ENCODE data around the gene SCARB1.

Gene SCARB1

GRCh38 chr12:124783087-124783486 is 80.6 kb downstream of the SCARB1 start:
- no peaks in the 10 kb centered on the region for H3K27me3 ChIP-seq (ENCODE audit: insufficient read depth, low read length)
- H3K79me1 ChIP-seq (ENCODE audit: low read length), result no peaks in the 10 kb centered on the region
- no peak overlapping the region for H3K18ac ChIP-seq (ENCODE audit: low read length)
- peaks cover 0 to 5% of the 10 kb centered on the region in 2 experiments for H3K36me3 ChIP-seq (ENCODE audit: control insufficient read depth in 1 of 2, insufficient read depth in 2 of 2, low read length in 2 of 2)
- H3K4me2 ChIP-seq (ENCODE audit: low read length), result no peak overlapping the region
- H3K27ac ChIP-seq (ENCODE audit: low read depth, low read length), result no peak overlapping the region
- no peak overlapping the region for H3K23ac ChIP-seq (ENCODE audit: low read length)
- H2AFZ ChIP-seq (ENCODE audit: insufficient read depth, low read length, poor library complexity), result no peak overlapping the region
- H2BK5ac ChIP-seq (ENCODE audit: low read depth, low read length, poor library complexity), result no peak overlapping the region
- no peak for DNase-seq
- WGBS (ENCODE audit: extremely low coverage, insufficient coverage, insufficient read length), result no CpG with 5 or more reads among the region's 5 CpGs
- peaks cover 0 to 2% of the 10 kb centered on the region in 2 experiments for H3K4me1 ChIP-seq (ENCODE audit: control insufficient read depth in 1 of 2, insufficient read depth in 2 of 2, low read length in 2 of 2)
- H3K9me3 ChIP-seq (ENCODE audit: insufficient read depth, low read depth, low read length), result no peaks in the 10 kb centered on the region
- no peak overlapping the region for H2BK120ac ChIP-seq (ENCODE audit: insufficient read depth, low read length, poor library complexity)
- no peak overlapping the region for H3K4ac ChIP-seq (ENCODE audit: low read depth, low read length)
- H2BK12ac ChIP-seq (ENCODE audit: low read length), result no peak overlapping the region
- H3K4me3 ChIP-seq (ENCODE audit: low read depth, low read length), result no peak overlapping the region
- no peak overlapping the region for H4K8ac ChIP-seq (ENCODE audit: low read depth, low read length)
- H3K79me2 ChIP-seq (ENCODE audit: control insufficient read depth, insufficient read depth, low read length, poor library complexity), result no peaks in the 10 kb centered on the region
- H4K12ac ChIP-seq (ENCODE audit: low read depth, low read length), result no peak overlapping the region
- H2AK5ac ChIP-seq (ENCODE audit: low read length), result no peak overlapping the region
- no peak overlapping the region for H3K14ac ChIP-seq (ENCODE audit: low read length)
- no peak overlapping the region for H3K9ac ChIP-seq (ENCODE audit: low read length)
- no peak overlapping the region for H4K91ac ChIP-seq (ENCODE audit: low read depth, low read length)

- peaks cover 0 to 2% of the 10 kb centered on the region in 2 experiments for H3K4me1 ChIP-seq (ENCODE audit: control insufficient read depth in 1 of 2, insufficient read depth in 2 of 2, low read length in 2 of 2)
- no peak overlapping the region for H2BK5ac ChIP-seq (ENCODE audit: low read depth, low read length, poor library complexity)
- no peak overlapping the region for H3K4me3 ChIP-seq (ENCODE audit: low read depth, low read length)
- H3K18ac ChIP-seq (ENCODE audit: low read length), result no peak overlapping the region
- H4K91ac ChIP-seq (ENCODE audit: low read depth, low read length), result no peak overlapping the region
- H3K27ac ChIP-seq (ENCODE audit: low read depth, low read length), result no peak overlapping the region
- H3K79me1 ChIP-seq (ENCODE audit: low read length), result no peaks in the 10 kb centered on the region
- H4K12ac ChIP-seq (ENCODE audit: low read depth, low read length), result no peak overlapping the region
- no peaks in the 10 kb centered on the region for H3K9me3 ChIP-seq (ENCODE audit: insufficient read depth, low read depth, low read length)
- no peak overlapping the region for H2BK12ac ChIP-seq (ENCODE audit: low read length)
- H3K79me2 ChIP-seq (ENCODE audit: control insufficient read depth, insufficient read depth, low read length, poor library complexity), result no peaks in the 10 kb centered on the region
- no peak overlapping the region for H2BK120ac ChIP-seq (ENCODE audit: insufficient read depth, low read length, poor library complexity)
- H2AK5ac ChIP-seq (ENCODE audit: low read length), result no peak overlapping the region
- no peaks in the 10 kb centered on the region for H3K27me3 ChIP-seq (ENCODE audit: insufficient read depth, low read length)
- H3K4me2 ChIP-seq (ENCODE audit: low read length), result no peak overlapping the region
- H4K8ac ChIP-seq (ENCODE audit: low read depth, low read length), result no peak overlapping the region
- H3K23ac ChIP-seq (ENCODE audit: low read length), result no peak overlapping the region
- H3K9ac ChIP-seq (ENCODE audit: low read length), result no peak overlapping the region
- H2AFZ ChIP-seq (ENCODE audit: insufficient read depth, low read length, poor library complexity), result no peak overlapping the region
- no CpG with 5 or more reads among the region's 2 CpGs for WGBS (ENCODE audit: extremely low coverage, insufficient coverage, insufficient read length)
- no peak overlapping the region for H3K14ac ChIP-seq (ENCODE audit: low read length)
- no peak overlapping the region for H3K4ac ChIP-seq (ENCODE audit: low read depth, low read length)
- peaks cover 0 to 5% of the 10 kb centered on the region in 2 experiments for H3K36me3 ChIP-seq (ENCODE audit: control insufficient read depth in 1 of 2, insufficient read depth in 2 of 2, low read length in 2 of 2)
- DNase-seq, result no peak
These were observed 81.5 kb downstream of the SCARB1 start for GRCh38 chr12:124782132-124782531.

GRCh38 chr12:124780752-124781685 is 82.6 kb downstream of the SCARB1 start:
- Histone ChIP-seq H3K14ac (ENCODE audit: low read length) (no peak overlapping the region), H4K91ac (ENCODE audit: low read depth, low read length) (no peak overlapping the region), H2AFZ (ENCODE audit: insufficient read depth, low read length, poor library complexity) (no peak overlapping the region), H2BK5ac (ENCODE audit: low read depth, low read length, poor library complexity) (no peak overlapping the region), H2AK5ac (ENCODE audit: low read length) (no peak overlapping the region), H4K12ac (ENCODE audit: low read depth, low read length) (no peak overlapping the region), H2BK120ac (ENCODE audit: insufficient read depth, low read length, poor library complexity) (no peak overlapping the region), H3K27ac (ENCODE audit: low read depth, low read length) (no peak overlapping the region), H3K4me3 (ENCODE audit: low read depth, low read length) (no peak overlapping the region), H4K8ac (ENCODE audit: low read depth, low read length) (no peak overlapping the region), H3K23ac (ENCODE audit: low read length) (no peak overlapping the region), H3K9me3 (ENCODE audit: insufficient read depth, low read depth, low read length) (no peaks in the 10 kb centered on the region), H3K4me1 (ENCODE audit: control insufficient read depth in 1 of 2, insufficient read depth in 2 of 2, low read length in 2 of 2) (peaks cover 0 to 2% of the 10 kb centered on the region in 2 experiments), H3K4me2 (ENCODE audit: low read length) (no peak overlapping the region), H3K36me3 (ENCODE audit: control insufficient read depth in 1 of 2, insufficient read depth in 2 of 2, low read length in 2 of 2) (peaks cover 0 to 3% of the 10 kb centered on the region in 2 experiments), H3K9ac (ENCODE audit: low read length) (no peak overlapping the region), H3K79me2 (ENCODE audit: control insufficient read depth, insufficient read depth, low read length, poor library complexity) (no peaks in the 10 kb centered on the region), H3K79me1 (ENCODE audit: low read length) (no peaks in the 10 kb centered on the region), H3K18ac (ENCODE audit: low read length) (no peak overlapping the region), H3K4ac (ENCODE audit: low read depth, low read length) (no peak overlapping the region), H3K27me3 (ENCODE audit: insufficient read depth, low read length) (no peaks in the 10 kb centered on the region), H2BK12ac (ENCODE audit: low read length) (no peak overlapping the region)
- no CpG with 5 or more reads among the region's 16 CpGs for WGBS (ENCODE audit: extremely low coverage, insufficient coverage, insufficient read length)
- no peak for DNase-seq

GRCh38 chr12:124780336-124780735 is 83.3 kb downstream of the SCARB1 start:
- H3K18ac ChIP-seq (ENCODE audit: low read length), result no peak overlapping the region
- no peak overlapping the region for H2BK120ac ChIP-seq (ENCODE audit: insufficient read depth, low read length, poor library complexity)
- no peaks in the 10 kb centered on the region for H3K79me1 ChIP-seq (ENCODE audit: low read length)
- H3K36me3 ChIP-seq (ENCODE audit: control insufficient read depth in 1 of 2, insufficient read depth in 2 of 2, low read length in 2 of 2), result no peaks in the 10 kb centered on the region
- H3K23ac ChIP-seq (ENCODE audit: low read length), result no peak overlapping the region
- no CpG with 5 or more reads among the region's 3 CpGs for WGBS (ENCODE audit: extremely low coverage, insufficient coverage, insufficient read length)
- no peak overlapping the region for H4K12ac ChIP-seq (ENCODE audit: low read depth, low read length)
- H3K9me3 ChIP-seq (ENCODE audit: insufficient read depth, low read depth, low read length), result peaks cover under 1% of the 10 kb centered on the region
- H3K27ac ChIP-seq (ENCODE audit: low read depth, low read length), result no peak overlapping the region
- H3K9ac ChIP-seq (ENCODE audit: low read length), result no peak overlapping the region
- no peak overlapping the region for H2BK5ac ChIP-seq (ENCODE audit: low read depth, low read length, poor library complexity)
- no peak overlapping the region for H2AFZ ChIP-seq (ENCODE audit: insufficient read depth, low read length, poor library complexity)
- H3K14ac ChIP-seq (ENCODE audit: low read length), result no peak overlapping the region
- H2AK5ac ChIP-seq (ENCODE audit: low read length), result no peak overlapping the region
- H3K27me3 ChIP-seq (ENCODE audit: insufficient read depth, low read length), result no peaks in the 10 kb centered on the region
- no peak for DNase-seq
- H4K91ac ChIP-seq (ENCODE audit: low read depth, low read length), result no peak overlapping the region
- no peak overlapping the region for H3K4me3 ChIP-seq (ENCODE audit: low read depth, low read length)
- H2BK12ac ChIP-seq (ENCODE audit: low read length), result no peak overlapping the region
- H3K4ac ChIP-seq (ENCODE audit: low read depth, low read length), result no peak overlapping the region
- H3K4me1 ChIP-seq (ENCODE audit: control insufficient read depth in 1 of 2, insufficient read depth in 2 of 2, low read length in 2 of 2), result peaks cover 0 to 2% of the 10 kb centered on the region in 2 experiments
- no peak overlapping the region for H3K4me2 ChIP-seq (ENCODE audit: low read length)
- H4K8ac ChIP-seq (ENCODE audit: low read depth, low read length), result no peak overlapping the region
- H3K79me2 ChIP-seq (ENCODE audit: control insufficient read depth, insufficient read depth, low read length, poor library complexity), result no peaks in the 10 kb centered on the region
